ENCODE data around the gene AKTIP. TPM values are rescaled to one million over a fixed set of nuclear protein-coding genes. Genes with fewer than 3 reads are reported as not detected.

Gene AKTIP
- total RNA-seq, 2 experiments from 2014 or later, result 24.4 to 24.7 TPM

DNA sequence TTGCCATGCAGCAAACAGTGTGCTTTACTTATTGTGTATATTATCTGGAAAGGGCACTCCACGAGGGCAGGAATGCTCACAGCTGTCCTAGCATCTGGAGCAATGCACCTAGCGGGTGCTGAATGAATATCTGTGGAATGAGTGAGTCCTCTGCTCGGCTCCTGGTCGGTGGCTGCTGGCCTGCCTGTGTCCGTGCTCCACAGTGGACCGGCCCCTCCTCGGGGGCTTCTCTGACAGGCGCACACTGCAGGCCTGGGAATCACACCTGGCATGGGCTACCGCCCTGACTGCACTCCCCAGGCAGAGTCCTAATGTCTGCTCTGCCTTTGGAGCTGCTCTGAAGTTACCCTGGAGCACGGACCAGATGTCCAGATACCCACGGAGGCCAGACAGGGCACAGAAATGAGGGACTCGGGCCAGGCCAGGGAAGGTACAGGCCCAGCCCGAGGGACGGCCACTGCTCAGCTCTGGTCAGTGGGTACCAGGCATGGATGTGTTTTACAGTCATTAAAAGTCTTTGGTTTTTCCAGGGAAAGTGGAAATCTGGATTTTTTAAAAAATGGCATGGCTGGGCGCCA is 21.1 kb upstream of the AKTIP start:
- ATAC-seq, result no peak
- TF ChIP-seq, protein P1, sequence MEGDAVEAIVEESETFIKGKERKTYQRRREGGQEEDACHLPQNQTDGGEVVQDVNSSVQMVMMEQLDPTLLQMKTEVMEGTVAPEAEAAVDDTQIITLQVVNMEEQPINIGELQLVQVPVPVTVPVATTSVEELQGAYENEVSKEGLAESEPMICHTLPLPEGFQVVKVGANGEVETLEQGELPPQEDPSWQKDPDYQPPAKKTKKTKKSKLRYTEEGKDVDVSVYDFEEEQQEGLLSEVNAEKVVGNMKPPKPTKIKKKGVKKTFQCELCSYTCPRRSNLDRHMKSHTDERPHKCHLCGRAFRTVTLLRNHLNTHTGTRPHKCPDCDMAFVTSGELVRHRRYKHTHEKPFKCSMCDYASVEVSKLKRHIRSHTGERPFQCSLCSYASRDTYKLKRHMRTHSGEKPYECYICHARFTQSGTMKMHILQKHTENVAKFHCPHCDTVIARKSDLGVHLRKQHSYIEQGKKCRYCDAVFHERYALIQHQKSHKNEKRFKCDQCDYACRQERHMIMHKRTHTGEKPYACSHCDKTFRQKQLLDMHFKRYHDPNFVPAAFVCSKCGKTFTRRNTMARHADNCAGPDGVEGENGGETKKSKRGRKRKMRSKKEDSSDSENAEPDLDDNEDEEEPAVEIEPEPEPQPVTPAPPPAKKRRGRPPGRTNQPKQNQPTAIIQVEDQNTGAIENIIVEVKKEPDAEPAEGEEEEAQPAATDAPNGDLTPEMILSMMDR (IDR thresholded peaks at IDR 0.05), result no peak
- DNase-seq, result no peak
- peaks cover 11% of the 10 kb centered on the region for H3K4me1 Mint-ChIP-seq (ENCODE audit: low read depth)
- no peak overlapping the region for H3K27ac Mint-ChIP-seq
- intact Hi-C loops (cut with micrococcal nuclease), result no loop called here
- H3K36me3 Mint-ChIP-seq (ENCODE audit: low read depth), result peaks cover 3% of the 10 kb centered on the region
- peaks cover 1% of the 10 kb centered on the region for H3K9me3 Mint-ChIP-seq
- H3K27me3 Mint-ChIP-seq, result peaks cover 11% of the 10 kb centered on the region
- H3K4me3 Mint-ChIP-seq, result no peak overlapping the region
- ChIA-PET CTCF (interaction anchor here (0.8 kb wide), 1 partner anchor 14 kb away, joined by 3 read pairs; no protein-coding TSS in a partner anchor), POLR2A (interaction anchor here (1.0 kb wide), 1 partner anchor 73 kb away, joined by 4 read pairs; no protein-coding TSS in a partner anchor)

DNA sequence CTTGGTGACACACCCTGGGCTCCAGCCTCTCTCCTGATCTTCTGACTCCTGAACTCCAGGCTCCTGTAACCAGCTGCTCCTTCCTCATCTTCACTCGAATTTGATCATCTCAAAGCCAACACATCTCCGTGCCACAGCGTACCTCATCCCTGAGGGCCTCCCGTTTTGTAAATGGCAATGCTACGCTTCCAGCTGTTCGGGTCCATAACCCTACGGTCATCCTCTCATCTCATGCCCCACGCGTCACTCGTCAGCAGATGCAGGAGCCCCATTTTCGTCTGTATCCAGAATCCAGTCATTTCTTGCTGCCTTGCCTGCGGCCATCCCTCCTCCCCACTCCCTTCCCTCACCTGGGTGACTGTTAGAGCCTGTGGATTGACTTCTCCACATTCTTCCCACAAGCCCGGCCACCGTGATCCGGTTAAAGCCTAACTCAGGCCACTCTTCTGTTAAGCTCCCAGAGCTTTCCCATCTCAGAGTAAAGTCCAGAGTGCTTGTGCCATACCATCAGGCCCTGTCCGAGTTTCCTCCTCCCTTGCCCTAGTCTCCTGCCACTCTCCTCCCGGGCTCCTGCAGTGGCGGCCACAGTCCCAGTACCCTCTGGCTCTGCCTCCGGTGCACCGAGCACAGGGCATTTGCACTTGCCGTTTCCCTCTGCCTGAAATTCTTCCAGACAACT is 20.3 kb upstream of the AKTIP start:
- intact Hi-C loops (cut with micrococcal nuclease), result no loop called here
- no peak overlapping the region for H3K4me3 Mint-ChIP-seq
- peaks cover 19% of the 10 kb centered on the region for H3K4me1 Mint-ChIP-seq (ENCODE audit: low read depth)
- H3K9me3 Mint-ChIP-seq, result peaks cover 1% of the 10 kb centered on the region
- ChIA-PET POLR2A (interaction anchor here (1.0 kb wide), 1 partner anchor 72 kb away, joined by 4 read pairs; no protein-coding TSS in a partner anchor), CTCF (interaction anchor here (1.9 kb wide), 1 partner anchor 27 kb away, joined by 5 read pairs; no protein-coding TSS in a partner anchor)
- H3K27me3 Mint-ChIP-seq, result peaks cover 11% of the 10 kb centered on the region
- ATAC-seq, result no peak
- H3K36me3 Mint-ChIP-seq (ENCODE audit: low read depth), result peaks cover 6% of the 10 kb centered on the region
- TF ChIP-seq, protein P1 (IDR thresholded peaks at IDR 0.05), result no peak
- no peak for DNase-seq
- H3K27ac Mint-ChIP-seq, result no peak overlapping the region

DNA sequence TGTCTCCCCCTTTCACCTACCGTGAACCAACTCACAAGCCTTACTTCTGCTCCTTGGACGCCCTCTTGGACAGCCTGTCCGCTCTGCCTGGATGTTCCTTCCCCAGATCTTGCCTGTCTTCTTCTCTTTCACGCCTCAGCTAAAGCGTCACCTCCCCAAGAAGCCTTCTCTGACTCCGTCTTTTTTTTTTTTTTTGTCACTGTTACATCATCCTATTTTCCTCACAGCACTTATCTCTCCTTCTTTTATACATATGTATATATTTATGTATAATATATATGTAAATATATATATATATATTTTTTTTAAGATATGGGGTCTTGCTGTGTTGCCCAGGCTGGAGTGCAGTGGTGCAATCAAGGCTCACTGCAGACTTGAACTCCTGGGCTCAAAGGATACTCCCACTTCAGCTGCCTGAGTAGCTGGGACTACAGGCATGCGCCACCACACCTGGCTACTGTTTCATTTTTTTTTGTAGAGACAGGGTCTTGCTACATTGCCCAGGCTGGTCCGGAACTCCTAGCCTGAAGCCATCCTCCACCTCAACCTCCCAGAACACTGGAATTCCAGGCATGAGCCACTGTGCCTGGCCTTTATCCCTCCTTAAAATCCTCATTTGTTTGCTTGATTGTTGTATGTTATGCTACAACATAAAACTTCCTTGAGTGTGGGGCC is 16.5 kb upstream of the AKTIP start:
- ChIA-PET POLR2A (interaction anchor here (0.7 to 2.2 kb wide), 4 partner anchors 15 to 295 kb away, joined by 3 to 6 read pairs (median 4); partner anchors contain the start of gene AKTIP), CTCF (interaction anchor here (0.6 to 2.5 kb wide), 4 partner anchors 9 to 86 kb away, joined by 3 to 10 read pairs (median 4); no protein-coding TSS in a partner anchor)
- no peak for ATAC-seq
- H3K36me3 Mint-ChIP-seq (ENCODE audit: low read depth), result peaks cover 8% of the 10 kb centered on the region
- H3K4me3 Mint-ChIP-seq, result peak overlapping the region; percentile 70
- intact Hi-C loops (cut with micrococcal nuclease), result loop anchor here (2.0 to 10.0 kb wide), 2 partner anchors 15 to 145 kb away; no protein-coding TSS in a partner anchor
- no peak for DNase-seq
- H3K27ac Mint-ChIP-seq, result peak overlapping the region; percentile 96
- H3K9me3 Mint-ChIP-seq, result peaks cover 1% of the 10 kb centered on the region
- peaks cover 42% of the 10 kb centered on the region for H3K4me1 Mint-ChIP-seq (ENCODE audit: low read depth)
- TF ChIP-seq, protein P1 (IDR thresholded peaks at IDR 0.05), result no peak
- H3K27me3 Mint-ChIP-seq, result peaks cover 11% of the 10 kb centered on the region

DNA sequence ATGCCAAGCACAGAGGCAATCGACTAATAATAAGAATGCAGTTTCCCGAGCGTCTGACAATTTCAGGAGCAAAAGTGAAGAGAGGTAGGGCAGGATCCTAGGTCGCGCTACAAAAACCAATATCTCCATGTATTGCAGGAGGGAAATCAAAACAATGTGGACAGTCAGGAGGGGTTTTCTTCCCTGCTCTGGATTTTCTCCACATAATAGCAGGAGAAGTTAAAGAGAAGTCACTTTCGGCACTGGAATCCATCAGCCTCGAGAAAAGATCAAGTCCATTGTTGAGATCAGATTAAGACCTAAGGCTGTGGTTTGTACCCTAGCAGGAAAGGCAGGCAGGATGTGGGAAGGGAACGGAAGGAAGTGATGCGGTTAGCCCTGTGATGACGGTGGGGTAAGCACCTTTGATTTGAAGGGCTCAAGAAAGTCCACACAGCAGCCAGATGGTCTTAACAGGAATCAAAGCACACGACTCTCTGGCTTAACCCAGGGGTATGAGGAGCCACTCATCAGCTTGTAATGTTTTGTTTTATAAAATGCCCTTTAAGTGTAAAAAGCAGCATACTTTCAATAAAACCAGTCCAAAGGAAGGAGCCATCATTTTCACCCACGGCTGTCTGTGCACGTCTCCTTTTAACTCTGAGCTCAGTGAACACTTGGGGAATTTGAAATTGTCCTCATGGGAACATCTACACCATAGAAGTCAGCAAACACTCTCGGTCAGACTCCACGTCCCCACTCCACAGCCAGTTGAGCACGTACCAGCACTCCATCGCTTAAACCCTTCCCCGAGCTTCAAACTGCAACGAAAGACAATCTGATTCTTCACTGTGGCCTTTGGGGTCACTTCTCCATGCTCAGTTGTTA is 15.8 kb upstream of the AKTIP start:
- ATAC-seq (peak; percentile 86), DNase-seq (peak; percentile 92)
- Mint-ChIP-seq H3K27me3 (peaks cover 11% of the 10 kb centered on the region), H3K36me3 (ENCODE audit: low read depth) (peaks cover 8% of the 10 kb centered on the region), H3K4me3 (peak overlapping the region; percentile 70), H3K4me1 (ENCODE audit: low read depth) (peaks cover 47% of the 10 kb centered on the region), H3K9me3 (peaks cover 1% of the 10 kb centered on the region), H3K27ac (peak overlapping the region; percentile 96)
- ChIA-PET POLR2A (interaction anchor here (0.7 to 2.2 kb wide), 4 partner anchors 15 to 295 kb away, joined by 3 to 6 read pairs (median 4); partner anchors contain the start of gene AKTIP), CTCF (interaction anchor here (0.6 to 2.5 kb wide), 6 partner anchors 9 to 86 kb away, joined by 3 to 10 read pairs (median 4); no protein-coding TSS in a partner anchor)
- TF ChIP-seq, protein P1 (IDR thresholded peaks at IDR 0.05), result no peak
- intact Hi-C loops (cut with micrococcal nuclease), result loop anchor here (2.0 to 10.0 kb wide), 2 partner anchors 16 to 144 kb away; no protein-coding TSS in a partner anchor
